ENCODE results near the gene PDPR.
"Not testable (repeated sequence)": the region's sequence is repeated elsewhere in the genome, so short reads cannot be mapped to it uniquely, and the experiment has no call there.

The PDPR gene

DNA sequence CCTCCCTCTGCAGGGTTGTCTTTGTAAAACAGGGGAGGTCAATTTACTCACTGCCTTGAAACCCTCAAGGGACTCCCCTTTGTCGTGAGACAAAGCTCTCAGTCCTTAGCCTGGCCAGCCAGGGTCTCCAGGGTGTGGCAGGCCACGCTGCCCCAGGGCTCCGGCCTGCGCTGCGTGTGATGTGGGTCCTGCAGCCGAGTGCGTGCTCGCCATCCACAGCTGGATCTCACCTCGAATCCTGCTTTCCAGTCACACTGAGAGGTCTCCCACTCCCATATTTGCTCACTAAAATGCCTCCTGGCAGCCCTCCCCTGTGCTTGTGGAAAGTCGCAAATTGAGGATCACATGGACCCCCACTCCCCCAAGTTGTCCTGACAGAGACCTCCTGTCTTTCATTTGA is 49.5 kb downstream of the PDPR start:
- no peak for DNase-seq

GRCh38 chr16:70166688-70167087 is 52.6 kb downstream of the PDPR start:
- not testable (repeated sequence) for DNase-seq

GRCh38 chr16:70173212-70173837 is 59.2 kb downstream of the PDPR start, which contains the start of gene CLEC18C:
CLEC18C (plus strand) TSS chr16:70173787; CDS start chr16:70174279, 492 bp downstream.
- not testable (repeated sequence) for DNase-seq

DNA sequence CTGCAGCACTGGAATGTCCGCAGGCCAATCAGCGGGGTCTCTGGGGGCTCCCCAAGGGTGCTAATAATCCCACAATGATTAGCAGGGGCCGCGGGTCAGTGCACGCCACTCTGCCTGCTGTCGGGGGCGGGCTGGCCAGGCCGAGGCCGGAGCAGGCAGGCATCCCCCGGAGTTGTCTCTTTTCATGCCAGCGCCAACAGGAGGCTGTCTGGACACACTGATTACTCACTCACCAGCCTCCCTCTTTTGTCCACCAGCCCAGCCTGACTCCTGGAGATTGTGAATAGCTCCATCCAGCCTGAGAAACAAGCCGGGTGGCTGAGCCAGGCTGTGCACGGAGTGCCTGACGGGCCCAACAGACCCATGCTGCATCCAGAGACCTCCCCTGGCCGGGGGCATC is 59.8 kb downstream of the PDPR start:
- DNase-seq = not testable (repeated sequence)

- not testable (repeated sequence) for DNase-seq
These were observed 60.3 kb downstream of the PDPR start for GRCh38 chr16:70174387-70174932.

GRCh38 chr16:70187858-70188607 is 73.9 kb downstream of the PDPR start:
- DNase-seq = not testable (repeated sequence)

- DNase-seq = not testable (repeated sequence)
These were observed 74.4 kb downstream of the PDPR start for GRCh38 chr16:70188608-70188915.

- not testable (repeated sequence) for DNase-seq
These were observed 76.4 kb downstream of the PDPR start for GRCh38 chr16:70190574-70190973.

DNA sequence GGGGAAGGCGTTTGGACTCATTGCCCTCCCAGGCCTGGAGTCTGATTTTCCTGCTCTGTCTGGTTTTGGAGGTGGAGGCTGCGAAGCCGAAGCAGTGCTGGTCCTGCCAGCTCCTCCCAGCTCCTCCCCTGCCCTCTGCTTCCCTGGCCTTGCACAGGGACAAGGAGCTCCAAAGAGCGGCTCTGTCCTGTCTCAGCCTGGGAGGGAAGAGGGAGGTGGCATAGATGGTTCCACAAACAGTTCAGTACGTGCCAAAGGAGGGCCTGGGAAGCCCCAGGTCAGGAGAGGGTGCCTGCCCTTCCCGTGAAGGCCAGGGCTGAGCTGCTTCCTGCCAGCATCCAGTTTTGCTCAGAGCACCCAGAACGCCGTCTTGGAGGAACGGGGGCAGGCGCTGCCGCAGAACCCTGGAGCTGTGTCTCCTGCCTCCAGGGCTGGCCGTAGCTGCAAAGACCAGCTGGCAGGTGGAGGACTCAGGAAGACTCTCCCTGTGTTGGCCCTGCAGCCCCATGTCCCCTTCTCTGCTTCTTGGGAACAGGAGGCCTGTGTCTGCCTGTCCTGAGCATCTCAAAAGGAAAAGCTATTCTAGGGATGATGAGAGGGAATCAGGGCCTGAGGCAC is 82.7 kb downstream of the PDPR start:
- DNase-seq = not testable (repeated sequence)

- not testable (repeated sequence) for DNase-seq
These were observed 83.5 kb downstream of the PDPR start for GRCh38 chr16:70197611-70198010.

- not testable (repeated sequence) for DNase-seq
These were observed 84.1 kb downstream of the PDPR start for GRCh38 chr16:70198230-70198629.

DNA sequence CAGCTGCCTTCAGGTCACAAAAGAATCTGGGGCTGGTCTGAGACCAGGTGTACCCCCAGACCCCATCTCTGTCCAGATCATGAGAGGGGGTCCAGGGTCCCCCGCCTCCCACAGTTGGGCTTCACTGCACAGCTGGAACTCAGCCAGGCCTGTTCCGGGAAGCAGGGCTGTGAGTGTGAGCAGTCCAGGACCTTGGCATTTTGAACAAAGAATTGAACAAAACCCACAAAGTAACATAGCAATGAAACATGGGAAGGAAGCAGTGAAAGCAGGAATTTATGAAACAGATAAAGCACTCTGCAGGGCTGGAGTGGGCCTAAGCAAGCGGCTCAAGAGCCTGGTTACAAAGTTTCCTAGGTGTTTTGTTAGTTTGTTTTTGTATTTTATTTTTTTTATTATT is 84.5 kb downstream of the PDPR start:
- DNase-seq = not testable (repeated sequence)

DNA sequence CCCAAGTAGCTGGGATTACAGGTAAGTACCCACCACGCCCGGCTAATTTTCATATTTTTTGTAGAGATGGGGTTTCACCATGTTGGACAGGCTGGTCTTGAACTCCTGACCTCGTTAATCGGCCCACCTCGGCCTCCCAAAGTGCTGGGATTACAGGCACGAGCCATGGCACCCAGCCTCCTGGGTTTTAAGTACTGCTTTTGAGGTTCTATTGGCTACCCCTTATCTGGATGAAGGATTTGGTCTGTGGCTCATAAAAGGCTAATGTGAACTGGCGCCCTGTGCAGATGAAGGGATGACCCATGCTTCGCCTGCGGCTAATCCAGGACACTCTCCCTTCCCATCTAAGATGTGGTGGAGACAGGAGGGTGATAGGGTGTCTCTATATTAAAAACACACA is 85.0 kb downstream of the PDPR start:
- DNase-seq = not testable (repeated sequence)

DNA sequence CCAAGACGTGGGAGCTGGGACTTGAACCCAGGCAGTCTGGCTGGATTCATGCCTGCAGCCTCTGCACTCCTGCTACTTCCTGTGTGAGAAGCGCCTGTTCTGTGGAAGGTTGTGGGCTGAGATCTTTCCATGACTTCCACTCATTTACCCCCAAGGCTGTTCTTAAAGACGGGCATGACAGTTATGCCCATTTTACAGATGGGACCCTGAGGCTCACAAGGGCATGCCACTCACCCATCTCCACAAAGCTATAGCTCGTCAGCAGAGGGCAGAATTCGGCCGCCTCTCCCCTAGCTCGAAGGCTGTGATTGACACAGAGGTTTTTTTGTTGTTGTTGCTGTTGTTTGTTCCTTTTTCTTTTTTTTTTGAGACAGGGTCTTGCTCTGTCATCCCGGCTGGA is 85.9 kb downstream of the PDPR start:
- not testable (repeated sequence) for DNase-seq

- DNase-seq = not testable (repeated sequence)
These were observed 89.4 kb downstream of the PDPR start for GRCh38 chr16:70203508-70203907.

GRCh38 chr16:70204010-70204409 is 89.9 kb downstream of the PDPR start:
- not testable (repeated sequence) for DNase-seq

GRCh38 chr16:70204668-70205405 is 90.7 kb downstream of the PDPR start:
- not testable (repeated sequence) for DNase-seq

DNA sequence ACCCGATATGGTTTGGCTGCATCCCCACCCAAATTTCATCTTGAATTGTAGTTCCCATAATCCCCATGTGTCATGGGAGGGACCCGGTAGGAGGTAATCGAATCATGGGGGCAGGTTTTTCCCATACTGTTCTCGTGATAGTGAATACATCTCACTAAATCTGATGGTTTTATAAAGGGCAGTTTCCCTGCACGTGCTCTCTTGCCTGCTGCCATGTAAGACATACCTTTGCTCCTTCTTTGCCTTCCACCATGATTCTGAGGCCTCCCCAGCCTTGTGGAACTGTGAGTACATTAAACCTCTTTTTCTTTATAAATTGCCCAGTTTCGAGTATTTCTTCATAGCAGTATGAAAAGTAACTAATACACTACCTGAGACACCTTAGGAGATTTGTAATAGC is 92.2 kb downstream of the PDPR start:
- DNase-seq = not testable (repeated sequence)
